K562 (cell line): ENCODE data around the gene DNAJC18. TPM values are rescaled to one million over a fixed set of nuclear protein-coding genes. Genes with fewer than 3 reads are reported as not detected.

Source experiments
- BRCA1 ChIP-seq, 2 experiments: fragments of 450-650 bp in 1 of 2; sonication (generic) in 1 of 2; formaldehyde crosslinking in 1 of 2; IDR thresholded peaks; 2 replicates each; pipeline versions ENCODE4 v1.5.0 to v1.6.1; 2017 to 2020; ENCODE audit warnings: mild to moderate bottlenecking in 1 of 2, missing genetic modification reagents in 1 of 2
- CBFA2T3 ChIP-seq: fragments of 450-650 bp; IDR thresholded peaks from 2 replicates; pipeline ENCODE4 v1.6.1; 2017
- CTBP1 ChIP-seq: fragments of 450-650 bp; IDR thresholded peaks from 2 replicates; pipeline ENCODE4 v1.6.1; 2016; ENCODE audit warnings: borderline replicate concordance
- DEAF1 ChIP-seq: fragments of 450-650 bp; formaldehyde crosslinking; IDR thresholded peaks from 2 replicates; pipeline ENCODE4 v1.4.0; 2020; ENCODE audit warnings: mild to moderate bottlenecking, moderate library complexity
- DIDO1 ChIP-seq: fragments of 450-650 bp; IDR thresholded peaks from 2 replicates; pipeline ENCODE4 v1.6.1; 2016; ENCODE audit warnings: low read depth, missing biosample characterization, missing genetic modification characterization
- ETS1 ChIP-seq: conservative IDR thresholded peaks from 2 replicates; pipeline ENCODE4 v1.6.1; 2011; ENCODE audit warnings: low read depth, mild to moderate bottlenecking, low read length; ENCODE audit not compliant: control insufficient read depth
- FOS ChIP-seq: IDR thresholded peaks from 3 replicates; pipeline ENCODE4 v1.6.1; 2011; ENCODE audit not compliant: insufficient read length; ENCODE audit errors: extremely low read depth
- FUS ChIP-seq: fragments of 200-400 bp; formaldehyde crosslinking; optimal IDR thresholded peaks from 2 replicates; pipeline ENCODE3; 2017; ENCODE audit warnings: low read depth, low read length
- HDAC2 ChIP-seq: fragments of 450-650 bp; IDR thresholded peaks from 2 replicates; pipeline ENCODE4 v1.6.1; 2016; ENCODE audit warnings: mild to moderate bottlenecking
- HNRNPL ChIP-seq: fragments of 200-400 bp; formaldehyde crosslinking; IDR thresholded peaks from 2 replicates; pipeline ENCODE4 v1.6.1; 2017; ENCODE audit warnings: low read depth, mild to moderate bottlenecking, low read length
- MAZ ChIP-seq, 2 experiments: fragments of 450-650 bp in 1 of 2; sonication (generic) in 1 of 2; formaldehyde crosslinking; IDR thresholded peaks in 1 of 2; conservative IDR thresholded peaks in 1 of 2; 2 replicates each; pipeline versions ENCODE4 v1.4.0 to v1.5.0; 2020; ENCODE audit warnings: mild to moderate bottlenecking in 1 of 2, missing genetic modification reagents in 1 of 2
- MCM7 ChIP-seq, 2 experiments: fragments of 450-650 bp; IDR thresholded peaks; 2 replicates each; pipeline ENCODE4 v1.6.1; 2016 to 2018
- MEF2D ChIP-seq: conservative IDR thresholded peaks from 2 replicates; pipeline ENCODE4 v1.6.1; 2016; ENCODE audit warnings: low read depth, missing genetic modification characterization, missing compliant biosample characterization
- PKNOX1 ChIP-seq: fragments of 450-650 bp; IDR thresholded peaks from 2 replicates; pipeline ENCODE4 v1.6.1; 2016
- RBFOX2 ChIP-seq: fragments of 200-400 bp; formaldehyde crosslinking; IDR thresholded peaks from 2 replicates; pipeline ENCODE4 v1.6.1; 2017; ENCODE audit warnings: low read depth, mild to moderate bottlenecking, low read length, moderate library complexity
- SMAD4 ChIP-seq: fragments of 250-450 bp; sonication (Bioruptor Pico); conservative IDR thresholded peaks from 2 replicates; pipeline ENCODE4 v1.8.0; 2021; ENCODE audit warnings: inconsistent platforms, mild to moderate bottlenecking, moderate library complexity
- USF2 ChIP-seq: sonication (generic); formaldehyde crosslinking; IDR thresholded peaks from 2 replicates; pipeline ENCODE4 v1.5.0; 2020; ENCODE audit warnings: missing genetic modification reagents
- VEZF1 ChIP-seq: fragments of 200-800 bp; sonication (Bioruptor generic); IDR thresholded peaks from 2 replicates; pipeline ENCODE4 v1.6.1; 2017; ENCODE audit warnings: missing genetic modification characterization, missing compliant biosample characterization
- ZKSCAN3 ChIP-seq: fragments of 250-450 bp; sonication (Bioruptor Pico); IDR thresholded peaks from 2 replicates; pipeline ENCODE4 v1.4.0; 2020
- ZNF143 ChIP-seq: sonication (generic); formaldehyde crosslinking; IDR thresholded peaks from 2 replicates; pipeline ENCODE4 v1.9.0; 2022; ENCODE audit warnings: mild to moderate bottlenecking, missing genetic modification reagents
- ZNF408 ChIP-seq: fragments of 250-450 bp; sonication (Bioruptor Pico); IDR thresholded peaks from 2 replicates; pipeline ENCODE4 v1.4.0; 2020; ENCODE audit warnings: low read depth, mild to moderate bottlenecking, moderate library complexity
- ZNF75A ChIP-seq: fragments of 450-650 bp; formaldehyde crosslinking; IDR thresholded peaks from 2 replicates; pipeline ENCODE4 v1.4.0; 2020; ENCODE audit warnings: mild to moderate bottlenecking
- ZSCAN32 ChIP-seq: fragments of 450-650 bp; formaldehyde crosslinking; IDR thresholded peaks from 2 replicates; pipeline ENCODE4 v1.4.0; 2020; ENCODE audit warnings: mild to moderate bottlenecking, moderate library complexity
- polyA plus RNA-seq, 8 experiments: library from polyadenylated mRNA; depleted of rRNA in 4 of 8; stranded (reverse) in 5 of 8; unstranded in 3 of 8; fragments of >200 nt; fragmentation: Nextera tagmentation in 2 of 8; fragmentation: Illumina TruSeq in 1 of 8; extraction: Ambion mirVana in 2 of 8; extraction: Trizol in 1 of 8; gene quantifications; 2 replicates each; pipeline versions ENCODE4 v1.2.1 to v1.2.3, GENCODE V29; 2011 to 2014; ENCODE audit warnings: inconsistent platforms in 1 of 8, missing spikeins in 1 of 8
- total RNA-seq, 7 experiments: library from RNA; depleted of rRNA in 6 of 7; stranded (reverse); fragments of >200 nt in 6 of 7; fragmentation: Illumina TruSeq in 2 of 7; extraction: Trizol in 2 of 7; gene quantifications; 2 replicates each; pipeline versions ENCODE4 v1.2.1 to v1.2.3, GENCODE V29; 2011 to 2021; ENCODE audit warnings: low replicate concordance in 1 of 7

The DNAJC18 gene
- total and polyA plus RNA-seq, 9 of the 15 experiments (the other 6 are each of a cell fraction or from before 2014, with no cell fraction given): 1.5 to 13.3 (median 7.5) TPM

- TF ChIP-seq ETS1 (peak; percentile 90), CBFA2T3 (peak; percentile 55), SMAD4 (peak; percentile 49; the same call in 1 of the 2 replicates), ZNF75A (CRISPR knock-in tag) (peak; percentile 46; the same call in 1 of the 2 replicates), FUS (no peak), ZSCAN32 (CRISPR knock-in tag) (no peak), ZKSCAN3 (CRISPR knock-in tag) (no peak), ZNF408 (CRISPR knock-in tag) (no peak), BRCA1 (IDR thresholded peaks at IDR 0.05) (no peak), BRCA1 (CRISPR knock-in tag; IDR thresholded peaks at IDR 0.05) (no peak), RBFOX2 (peak; percentile 81), MCM7 (IDR thresholded peaks at IDR 0.05) (no peak), USF2 (no peak), DIDO1 (peak; percentile 74; the same call in 1 of the 2 replicates), HNRNPL (no peak), HDAC2 (peak; percentile 94), FOS (no peak), CTBP1 (peak; percentile 100), DEAF1 (no peak), PKNOX1 (peak; percentile 60), VEZF1 (CRISPR knock-in tag) (peak; percentile 84), MAZ (CRISPR knock-in tag; conservative IDR thresholded peaks at IDR 0.05 in 1 of 2, IDR thresholded peaks at IDR 0.05 in 1 of 2) (peak; percentile 83 to 89), ZNF143 (peak; percentile 96), MEF2D (tag) (no peak)
Measured at GRCh38 chr5:139439013-139439903, at the start of gene DNAJC18 (continued).
